H1 (cell line): ENCODE results near the gene MLLT6. TPM values are rescaled to one million over a fixed set of nuclear protein-coding genes. Genes with fewer than 3 reads are reported as not detected.
A peak's percentile ranks its signal among the peaks of the same experiment; 100 is the strongest.

Experiments
- ATF3 ChIP-seq: IDR thresholded peaks from 2 replicates; pipeline ENCODE4 v1.6.1; 2011; ENCODE audit warnings: low read depth, mild to moderate bottlenecking, low read length; ENCODE audit not compliant: insufficient read depth
- BACH1 ChIP-seq: IDR thresholded peaks from 2 replicates; pipeline ENCODE4 v1.6.1; 2012; ENCODE audit warnings: low read length, improper control_type of control experiment
- BRCA1 ChIP-seq: IDR thresholded peaks from 2 replicates; pipeline ENCODE4 v1.6.1; 2012; ENCODE audit warnings: low read depth, low read length, improper control_type of control experiment
- CBX5 ChIP-seq: fragments of 300-800, 300-1000 bp; sonication (generic); IDR thresholded peaks from 2 replicates; pipeline ENCODE4 v1.7.1; 2016; ENCODE audit warnings: antibody characterized with exemption, low read length, low read depth
- CTBP2 ChIP-seq: IDR thresholded peaks from 2 replicates; pipeline ENCODE4 v1.7.0; 2011; ENCODE audit warnings: borderline replicate concordance, mild to moderate bottlenecking, moderate library complexity, mixed read lengths, low read length; ENCODE audit not compliant: insufficient read depth, insufficient read length
- CTCF ChIP-seq, 3 experiments: IDR thresholded peaks; 1 replicate in 2 of 3; 2 replicates in 1 of 3; pipeline versions ENCODE4 v1.5.1 to v1.6.1; 2011; ENCODE audit warnings: low read length in 3 of 3, mild to moderate bottlenecking in 3 of 3, inconsistent platforms in 2 of 3, low read depth in 1 of 3, moderate library complexity in 1 of 3; ENCODE audit not compliant: insufficient read depth in 1 of 3; ENCODE audit errors: control extremely low read depth in 1 of 3
- E2F6 ChIP-seq: IDR thresholded peaks from 2 replicates; pipeline ENCODE4 v1.6.1; 2012; ENCODE audit warnings: inconsistent platforms
- EGR1 ChIP-seq: IDR thresholded peaks from 2 replicates; pipeline ENCODE4 v1.6.1; 2011; ENCODE audit warnings: low read depth, low read length, borderline replicate concordance
- GTF2F1 ChIP-seq: IDR thresholded peaks from 2 replicates; pipeline ENCODE4 v1.6.1; 2012; ENCODE audit warnings: low read depth, low read length, improper control_type of control experiment, borderline replicate concordance
- JUND ChIP-seq: IDR thresholded peaks from 2 replicates; pipeline ENCODE4 v1.6.1; 2011; ENCODE audit warnings: mild to moderate bottlenecking, improper control_type of control experiment, low read length
- KDM5A ChIP-seq: fragments of 200-600 bp; IDR thresholded peaks from 2 replicates; pipeline ENCODE4 v1.7.1; 2012; ENCODE audit warnings: mild to moderate bottlenecking, low read length, inconsistent platforms, mixed read lengths
- MAFK ChIP-seq: IDR thresholded peaks from 2 replicates; pipeline ENCODE4 v1.6.1; 2012; ENCODE audit warnings: low read depth, mild to moderate bottlenecking, improper control_type of control experiment, low read length
- PHF8 ChIP-seq: fragments of 200-600 bp; sonication (generic); conservative IDR thresholded peaks from 2 replicates; pipeline ENCODE4 v1.7.1; 2012; ENCODE audit warnings: low read depth, mild to moderate bottlenecking, inconsistent platforms, low read length, moderate library complexity
- RAD21 ChIP-seq, 2 experiments: IDR thresholded peaks in 1 of 2; conservative IDR thresholded peaks in 1 of 2; 2 replicates each; pipeline ENCODE4 v1.6.1; 2011; ENCODE audit warnings: low read depth in 2 of 2, low read length in 2 of 2, improper control_type of control experiment in 1 of 2, inconsistent platforms in 1 of 2, mild to moderate bottlenecking in 1 of 2, moderate library complexity in 1 of 2
- RBBP5 ChIP-seq: IDR thresholded peaks from 2 replicates; pipeline ENCODE4 v1.7.1; 2012; ENCODE audit warnings: low read depth, mild to moderate bottlenecking, inconsistent platforms, low read length, moderate library complexity, borderline replicate concordance
- SP1 ChIP-seq: IDR thresholded peaks from 2 replicates; pipeline ENCODE4 v1.6.1; 2011; ENCODE audit warnings: low read depth, low read length
- SP4 ChIP-seq: IDR thresholded peaks from 2 replicates; pipeline ENCODE4 v1.6.1; 2012; ENCODE audit warnings: low read length, inconsistent platforms
- TAF7 ChIP-seq: optimal IDR thresholded peaks from 2 replicates; pipeline ENCODE3; 2011; ENCODE audit warnings: low read depth, mild to moderate bottlenecking, inconsistent platforms, low read length, moderate library complexity, borderline replicate concordance
- polyA plus RNA-seq, 7 experiments: library from polyadenylated mRNA; depleted of rRNA in 3 of 7; stranded (reverse) in 5 of 7; unstranded in 2 of 7; fragments of >200 nt in 5 of 7; fragments of 200-250 nt in 2 of 7; gene quantifications; 1 replicate in 5 of 7; 2 replicates in 1 of 7; 4 replicates in 1 of 7; pipeline versions ENCODE4 v1.2.1 to v1.2.3, GENCODE V29; 2011 to 2013; ENCODE audit warnings: missing spikeins in 2 of 7, mixed read lengths in 2 of 7
- total RNA-seq: library from RNA; stranded (reverse); fragmentation: NEBNext Ultra II Directional; extraction: Animal tissue kit (Norgen Biotek cat#: 25700); gene quantifications from 2 replicates; pipeline ENCODE4 v1.2.1, GENCODE V29; 2021

The MLLT6 gene
- total and polyA plus RNA-seq, 2 of the 8 experiments (the other 6 are each of a cell fraction or from before 2014, with no cell fraction given), result 6.5 to 8.0 TPM

GRCh38 chr17:38752308-38753070 is 47.4 kb downstream of the MLLT6 start, which contains the start of gene PSMB3 (continued):
- no peak for TF ChIP-seq RAD21 (IDR thresholded peaks at IDR 0.05 in 1 of 2, conservative IDR thresholded peaks at IDR 0.05 in 1 of 2; ENCODE audit: low read depth in 2 of 2, low read length in 2 of 2)
- TF ChIP-seq GTF2F1, result peak; percentile 51; the same call in 1 of the 2 replicates
- no peak for TF ChIP-seq TAF7
- no peak; the same call in 1 of the 2 replicates for TF ChIP-seq KDM5A
- no peak for TF ChIP-seq BRCA1
- TF ChIP-seq PHF8, result peak; percentile 65
- TF ChIP-seq RBBP5, result peak; percentile 35; the same call in 1 of the 2 replicates
- no peak for TF ChIP-seq CTBP2
- peak; percentile 51; the same call in 1 of the 2 replicates for TF ChIP-seq E2F6
- peak; percentile 99 for TF ChIP-seq SP1
- TF ChIP-seq CTCF (IDR thresholded peaks at IDR 0.05; ENCODE audit: control extremely low read depth in 1 of 3, insufficient read depth in 1 of 3, low read depth in 1 of 3, low read length in 3 of 3), result no peak
- TF ChIP-seq SP4, result no peak
- no peak for TF ChIP-seq MAFK
- peak; percentile 82 for TF ChIP-seq BACH1
- TF ChIP-seq JUND, result peak; percentile 17; the same call in 1 of the 2 replicates
- 0 out of 2 replicates have a peak, but pooled peaks have one; percentile 39 for TF ChIP-seq EGR1
- TF ChIP-seq CBX5, result no peak
- TF ChIP-seq ATF3, result no peak
